Hippocampal formation (tissue), 2 donors: ENCODE data around the gene PVR.
"Not testable (repeated sequence)": the region's sequence is repeated elsewhere in the genome, so short reads cannot be mapped to it uniquely, and the experiment has no call there.

Source experiments
- DNase-seq, 2 donors: peaks; one replicate each; lab custom pipeline; 2025; lab: John Stamatoyannopoulos, UW

PVR gene, protein sequence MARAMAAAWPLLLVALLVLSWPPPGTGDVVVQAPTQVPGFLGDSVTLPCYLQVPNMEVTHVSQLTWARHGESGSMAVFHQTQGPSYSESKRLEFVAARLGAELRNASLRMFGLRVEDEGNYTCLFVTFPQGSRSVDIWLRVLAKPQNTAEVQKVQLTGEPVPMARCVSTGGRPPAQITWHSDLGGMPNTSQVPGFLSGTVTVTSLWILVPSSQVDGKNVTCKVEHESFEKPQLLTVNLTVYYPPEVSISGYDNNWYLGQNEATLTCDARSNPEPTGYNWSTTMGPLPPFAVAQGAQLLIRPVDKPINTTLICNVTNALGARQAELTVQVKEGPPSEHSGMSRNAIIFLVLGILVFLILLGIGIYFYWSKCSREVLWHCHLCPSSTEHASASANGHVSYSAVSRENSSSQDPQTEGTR

DNA sequence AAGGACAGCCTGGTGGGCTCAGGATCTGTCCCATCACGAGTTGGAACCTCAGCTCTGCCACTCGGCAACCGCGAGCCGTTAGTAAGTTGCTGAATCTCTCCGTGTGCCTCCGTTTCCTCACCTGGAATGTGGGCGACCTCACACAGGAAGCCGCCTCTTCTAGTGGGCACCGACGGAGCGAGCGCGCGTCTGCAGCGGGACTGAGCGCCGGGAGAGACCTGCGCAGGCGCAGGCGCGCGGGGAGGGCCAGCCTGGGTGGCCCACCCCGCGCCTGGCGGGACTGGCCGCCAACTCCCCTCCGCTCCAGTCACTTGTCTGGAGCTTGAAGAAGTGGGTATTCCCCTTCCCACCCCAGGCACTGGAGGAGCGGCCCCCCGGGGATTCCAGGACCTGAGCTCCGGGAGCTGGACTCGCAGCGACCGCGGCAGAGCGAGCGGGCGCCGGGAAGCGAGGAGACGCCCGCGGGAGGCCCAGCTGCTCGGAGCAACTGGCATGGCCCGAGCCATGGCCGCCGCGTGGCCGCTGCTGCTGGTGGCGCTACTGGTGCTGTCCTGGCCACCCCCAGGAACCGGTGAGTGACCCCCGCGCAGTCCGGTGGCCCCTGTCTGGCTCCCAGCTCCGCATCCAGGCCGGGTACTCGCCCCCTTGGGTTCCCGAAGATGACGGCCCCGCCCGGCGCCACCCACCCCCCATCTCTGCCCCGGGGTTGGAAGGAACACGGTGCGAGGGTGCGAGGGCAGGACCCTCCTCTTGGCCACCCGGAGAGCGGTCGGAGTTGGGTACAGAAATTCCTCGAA lies at the start of gene PVR:
Gene PVR (plus strand): TSS at position 306 of the 797 bp plus-strand sequence. CDS start 187 bp downstream, at position 493.
- DNase-seq, result peak; percentile 43 to 60

DNA sequence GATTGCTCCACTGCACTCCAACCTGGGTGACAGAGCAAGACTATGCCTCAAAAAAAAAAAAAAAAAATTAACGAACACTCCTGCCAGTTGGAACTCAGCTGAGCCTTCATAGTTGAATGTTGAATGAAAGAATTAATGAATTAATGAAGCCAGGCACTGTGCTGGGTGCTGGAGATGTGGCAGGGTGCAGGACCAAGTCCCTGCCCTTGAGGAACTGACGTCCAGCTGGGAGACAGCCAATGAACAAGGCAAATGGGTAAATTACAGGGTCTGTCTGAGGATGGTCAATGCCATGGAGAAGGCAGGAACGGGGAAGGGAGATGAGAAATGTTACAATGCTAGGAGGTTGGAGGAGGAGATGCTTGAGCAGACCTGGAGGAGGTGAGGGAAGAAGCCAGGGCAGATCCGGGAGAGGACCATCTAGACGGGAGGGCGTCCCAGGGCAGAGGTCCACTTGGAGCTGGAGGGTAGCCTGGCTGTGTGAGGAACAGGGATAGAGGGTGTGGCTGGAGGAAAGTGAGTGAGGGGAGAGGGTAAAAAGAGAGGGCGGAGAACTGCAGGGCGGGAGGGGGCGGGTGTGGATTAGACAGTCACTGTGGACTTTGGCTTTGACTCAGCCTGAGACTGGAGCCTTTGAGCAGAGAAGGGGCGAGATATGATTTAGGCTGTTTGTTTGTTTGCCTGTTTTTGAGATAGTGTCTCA lies 47.1 kb upstream of the PVR start:
- no peak for DNase-seq

DNA sequence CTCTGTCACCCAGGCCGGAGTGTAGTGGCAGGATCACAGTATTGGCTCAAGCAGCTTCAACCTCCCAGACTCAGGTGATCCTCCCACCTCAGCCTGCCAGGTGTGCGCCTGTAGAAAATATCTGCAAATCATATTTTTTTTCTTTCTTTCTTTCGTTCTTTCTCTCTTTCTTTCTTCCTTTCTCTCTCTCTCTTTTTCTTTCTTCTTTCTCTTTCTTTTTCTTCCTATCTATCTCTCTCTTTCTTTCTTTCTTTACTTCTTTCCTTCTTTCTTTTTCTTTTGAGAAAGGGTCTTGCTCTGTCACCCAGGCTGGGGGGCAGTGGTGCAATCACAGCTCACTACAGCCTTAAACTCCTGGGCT lies 46.6 kb upstream of the PVR start:
- no peak for DNase-seq

DNA sequence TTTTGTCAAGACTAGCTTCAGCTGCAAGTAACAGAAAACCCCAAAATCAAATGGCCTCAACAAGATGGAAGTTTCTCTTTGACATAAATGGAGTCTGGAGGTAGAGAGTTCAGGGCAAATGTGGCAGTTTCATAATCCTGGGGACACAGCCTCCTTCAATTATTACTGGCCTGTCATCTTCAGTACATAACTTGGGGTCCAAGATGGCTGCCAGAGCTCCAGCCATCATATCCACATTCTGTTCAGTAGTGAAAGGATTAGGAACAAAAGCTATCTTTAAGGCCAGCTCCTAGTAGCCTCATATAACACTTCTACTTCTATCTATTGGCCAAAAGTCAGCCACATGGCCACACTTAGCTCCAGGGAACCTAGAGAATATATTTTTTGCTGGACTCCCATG lies 45.4 kb upstream of the PVR start:
- DNase-seq, result no peak

DNA sequence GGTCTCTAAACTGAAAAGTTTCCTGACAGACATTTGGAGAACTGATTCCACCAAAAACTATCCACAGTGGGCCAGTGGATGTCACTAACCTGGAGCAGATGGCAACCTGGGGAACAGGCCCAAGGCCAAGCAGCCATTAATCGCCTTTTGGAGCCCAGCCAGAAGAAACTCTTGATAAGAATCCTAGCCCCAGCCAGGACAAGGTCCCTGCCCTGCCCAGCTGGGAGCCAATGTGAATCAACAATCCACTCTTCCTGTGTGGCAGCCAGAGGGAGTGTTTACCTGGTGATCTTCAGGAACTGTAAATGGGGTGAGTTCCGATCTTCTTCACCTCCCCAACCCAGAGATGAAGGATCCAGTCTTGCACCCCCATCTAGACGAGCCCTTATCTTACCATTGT lies 44.8 kb upstream of the PVR start:
- no peak for DNase-seq

DNA sequence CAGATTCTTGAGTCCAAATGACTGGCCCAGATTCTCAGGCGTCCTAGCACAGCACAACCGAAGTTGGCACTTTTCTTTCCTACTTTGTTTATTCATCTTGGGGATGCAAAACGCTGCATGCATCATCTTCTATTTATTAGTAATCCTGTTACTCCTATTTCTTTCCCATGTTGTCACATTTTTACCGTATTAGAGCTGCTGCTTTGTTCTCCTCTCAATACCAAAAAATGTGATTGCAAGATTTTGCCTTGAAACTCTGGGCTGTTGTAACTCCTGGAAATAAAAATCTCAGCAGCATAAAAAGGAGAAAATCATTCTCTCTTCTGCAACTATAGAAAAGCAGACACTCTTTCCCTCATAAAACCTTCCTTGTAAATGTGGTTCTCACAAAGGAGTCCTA lies 43.2 kb upstream of the PVR start:
- no peak for DNase-seq

DNA sequence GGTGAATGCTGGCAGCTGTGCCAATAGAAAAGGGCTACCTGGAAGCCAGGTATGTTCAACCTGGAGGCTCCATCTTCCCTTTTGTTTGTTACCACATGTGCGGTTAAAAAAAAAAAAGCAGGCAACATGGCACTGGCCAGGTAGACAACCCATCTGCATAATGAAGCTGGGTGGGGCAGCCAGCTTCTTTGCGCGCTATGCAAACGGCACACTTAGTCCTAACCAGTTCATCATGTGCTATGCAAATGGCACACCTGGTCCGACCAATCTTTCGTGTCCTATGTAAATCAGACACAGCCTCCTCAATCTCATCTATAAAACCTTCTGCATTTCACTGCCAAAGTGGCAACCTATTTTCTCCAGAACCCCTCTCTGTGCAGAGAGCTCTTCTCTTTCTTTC lies 41.6 kb upstream of the PVR start:
- no peak for DNase-seq

DNA sequence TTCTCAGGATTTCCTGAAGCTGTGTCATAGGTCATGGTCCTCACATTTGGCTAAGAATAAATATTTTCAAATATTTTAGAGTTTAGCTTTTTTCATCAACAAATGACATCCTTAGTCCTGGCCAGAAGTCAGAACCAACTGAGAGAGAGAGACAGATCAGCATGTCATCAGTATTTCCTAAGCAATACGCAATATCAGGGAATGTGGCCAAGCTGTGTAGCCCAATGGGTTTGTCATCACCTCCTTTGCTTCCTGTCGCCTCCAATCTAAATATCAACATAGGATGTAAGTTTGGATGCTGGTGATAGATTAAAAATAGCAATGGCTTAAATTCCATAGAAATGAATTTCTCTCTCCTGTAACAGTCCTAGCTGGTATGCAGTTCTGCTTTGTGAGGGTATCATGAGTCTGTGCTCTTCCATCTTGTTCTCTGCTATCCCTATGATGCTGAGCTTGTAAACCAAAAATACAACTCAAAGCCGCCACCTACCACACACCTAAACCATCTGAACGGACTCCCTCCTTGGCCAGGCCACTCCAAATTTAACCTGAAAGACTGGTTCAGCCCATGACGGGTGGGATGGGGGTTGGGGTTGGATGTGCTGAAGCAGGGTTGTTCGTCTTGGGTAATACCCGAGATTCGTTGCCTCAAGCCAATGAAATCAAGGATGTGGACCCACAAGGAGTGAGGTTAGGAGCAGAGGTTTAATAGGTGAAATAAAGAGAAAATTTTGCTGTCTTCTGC lies 40.3 kb upstream of the PVR start:
- no peak for DNase-seq

DNA sequence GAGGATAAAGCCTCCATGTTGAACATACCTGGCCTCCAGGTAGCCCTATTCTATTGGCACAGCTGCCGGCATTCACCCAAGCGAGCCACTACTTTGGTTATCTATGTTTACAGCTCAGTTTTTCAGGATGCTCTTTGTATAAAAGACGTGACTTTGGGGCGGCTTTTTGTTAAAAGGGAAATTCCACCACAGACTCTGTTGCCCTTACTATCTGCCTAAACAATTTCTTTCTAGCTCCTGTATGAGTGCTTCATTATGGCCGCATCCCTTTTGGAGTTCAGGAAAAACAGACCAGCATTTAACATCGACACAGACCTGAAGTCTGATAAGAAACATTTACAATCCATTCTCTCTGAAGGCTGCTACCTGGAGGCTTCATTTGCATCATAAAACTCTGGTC lies 39.5 kb upstream of the PVR start:
- no peak for DNase-seq

DNA sequence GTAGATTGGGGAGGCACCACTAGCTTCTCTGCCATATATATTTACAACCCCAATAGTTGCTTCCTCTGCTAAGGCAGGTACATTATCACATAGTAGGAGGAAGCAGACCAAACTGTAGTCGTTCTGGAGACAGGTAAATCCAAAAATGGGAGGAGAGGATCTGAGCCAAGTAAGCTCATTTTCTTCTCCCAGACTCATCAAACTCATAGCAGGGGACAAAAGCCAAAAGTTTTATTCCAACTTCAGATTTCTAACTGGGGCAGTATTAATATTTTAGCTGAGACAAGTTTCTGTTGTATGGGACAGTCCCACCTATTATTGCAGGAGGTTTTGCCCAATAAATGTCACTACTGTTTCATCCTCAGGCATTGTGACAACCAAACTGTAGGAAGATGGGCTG lies 38.2 kb upstream of the PVR start:
- DNase-seq, result no peak

DNA sequence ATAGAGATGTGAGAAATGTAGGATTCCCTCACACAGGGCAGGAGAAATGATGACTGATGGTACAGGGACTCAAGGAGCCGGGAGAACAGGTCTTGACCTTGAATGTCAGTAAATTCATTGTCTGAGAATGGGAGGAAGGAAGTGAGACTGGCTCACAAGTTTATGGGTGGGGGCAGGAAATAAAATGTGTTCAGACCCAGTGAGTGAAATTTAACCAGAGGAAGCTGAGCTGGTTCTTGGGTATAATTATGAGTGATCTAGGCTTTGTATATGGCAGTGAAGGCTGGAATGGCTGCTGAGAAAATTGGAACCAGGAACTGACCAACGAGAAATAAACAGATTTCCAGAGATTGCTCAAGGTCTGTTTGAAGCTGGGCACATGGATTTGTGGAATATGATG lies 36.7 kb upstream of the PVR start:
- DNase-seq, result no peak

DNA sequence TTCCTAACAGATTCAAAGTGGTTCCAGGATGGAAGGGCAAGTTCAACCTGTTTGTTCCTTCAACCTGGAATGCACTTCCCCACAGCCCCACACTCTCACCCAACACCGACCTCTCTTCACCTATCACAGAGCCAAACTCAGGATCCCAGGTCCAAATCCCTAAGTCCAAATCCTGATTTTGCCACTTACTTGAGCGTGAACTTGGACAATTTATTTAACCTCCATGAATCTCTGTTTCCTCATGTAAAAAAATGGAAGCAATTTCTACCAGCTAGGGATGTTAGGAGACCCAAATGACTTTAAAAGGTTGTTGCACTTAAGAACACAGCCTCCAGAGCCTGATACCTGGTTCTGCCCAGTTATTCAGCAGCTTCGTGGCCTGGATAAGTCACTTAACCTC lies 35.8 kb upstream of the PVR start:
- DNase-seq, result no peak

DNA sequence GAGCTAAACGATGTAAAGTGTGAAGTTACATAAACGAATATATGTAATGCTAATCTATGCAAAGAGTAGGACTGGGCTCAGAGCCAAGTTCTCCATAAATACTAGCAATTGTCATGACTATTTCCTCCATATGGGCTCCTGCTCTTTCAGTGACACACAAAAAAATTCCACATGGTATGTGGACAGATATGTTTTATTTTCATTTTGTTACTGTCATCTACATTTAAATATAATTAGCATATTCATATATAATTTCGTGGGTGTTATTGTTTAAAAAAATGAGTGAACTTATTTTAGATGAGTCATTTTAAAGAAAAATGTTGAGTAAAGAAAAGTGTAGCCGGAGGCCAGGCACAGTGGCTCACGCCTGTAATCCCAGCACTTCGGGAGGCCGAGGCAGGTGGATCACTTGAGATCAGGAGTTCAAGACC lies 35.3 kb upstream of the PVR start:
- DNase-seq, result peak in 1 of 2 donors; percentile 18

DNA sequence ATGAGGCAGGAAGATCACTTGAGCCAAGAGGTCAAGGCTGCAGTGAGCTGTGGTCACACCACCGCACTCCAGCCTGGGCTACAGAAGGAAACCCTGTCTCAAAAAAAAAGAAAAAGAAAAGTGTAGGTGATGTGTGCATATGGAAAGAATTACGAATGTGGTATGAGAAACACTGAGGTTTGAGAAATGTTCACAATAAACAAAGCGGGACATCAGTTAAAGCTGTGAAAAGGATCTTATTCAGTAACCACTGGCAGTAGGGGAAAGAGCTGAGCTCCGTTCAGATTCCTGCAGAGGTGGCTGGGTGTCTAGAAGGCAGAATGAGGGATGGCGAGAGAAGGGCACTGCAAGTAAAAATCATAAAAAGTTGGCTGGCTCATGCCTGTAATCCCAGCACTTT lies 34.5 kb upstream of the PVR start:
- DNase-seq, result no peak

DNA sequence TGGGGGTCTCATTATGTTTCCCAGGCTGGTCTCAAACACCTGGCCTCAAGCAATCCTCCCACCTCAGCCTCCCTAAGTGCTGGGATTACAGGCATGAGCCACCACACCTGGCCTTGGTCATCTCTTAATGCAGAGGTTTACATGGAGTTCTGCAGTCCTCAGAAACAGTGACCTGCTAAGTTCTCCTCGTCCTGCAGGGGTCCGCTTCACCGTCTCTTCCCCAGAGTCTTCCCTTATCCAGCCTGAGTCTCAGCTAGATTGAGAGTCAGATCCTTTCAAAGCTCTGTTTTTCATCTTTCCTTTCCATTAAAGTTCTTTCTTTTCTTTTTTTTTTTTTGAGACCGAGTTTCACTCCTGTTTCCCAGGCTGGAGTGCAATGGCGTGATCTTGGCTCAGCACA lies 33.2 kb upstream of the PVR start:
- DNase-seq, result not testable (repeated sequence)

DNA sequence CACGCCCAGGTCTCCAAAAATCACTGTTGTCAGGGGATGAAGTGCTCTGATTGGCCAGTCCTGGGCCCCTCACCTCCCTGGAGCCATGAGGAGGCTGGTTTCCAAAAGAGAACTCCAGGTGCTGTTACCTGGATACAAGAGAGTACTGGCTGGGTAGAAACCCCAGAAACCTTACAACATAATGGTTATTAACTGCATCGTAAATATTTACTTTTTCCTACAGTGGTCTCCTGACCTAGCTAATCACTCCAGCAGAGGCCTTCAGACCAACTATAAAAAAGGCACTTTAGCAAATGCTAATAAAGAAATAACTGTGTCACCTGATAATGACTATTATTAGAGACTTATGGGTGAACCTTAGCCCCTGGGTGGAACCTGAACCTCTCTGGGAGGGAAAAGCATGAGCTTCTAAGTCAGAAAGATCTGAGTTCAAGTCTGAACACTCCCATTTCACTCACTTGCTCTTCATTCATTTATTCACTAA lies 31.9 kb upstream of the PVR start:
- DNase-seq, result no peak

DNA sequence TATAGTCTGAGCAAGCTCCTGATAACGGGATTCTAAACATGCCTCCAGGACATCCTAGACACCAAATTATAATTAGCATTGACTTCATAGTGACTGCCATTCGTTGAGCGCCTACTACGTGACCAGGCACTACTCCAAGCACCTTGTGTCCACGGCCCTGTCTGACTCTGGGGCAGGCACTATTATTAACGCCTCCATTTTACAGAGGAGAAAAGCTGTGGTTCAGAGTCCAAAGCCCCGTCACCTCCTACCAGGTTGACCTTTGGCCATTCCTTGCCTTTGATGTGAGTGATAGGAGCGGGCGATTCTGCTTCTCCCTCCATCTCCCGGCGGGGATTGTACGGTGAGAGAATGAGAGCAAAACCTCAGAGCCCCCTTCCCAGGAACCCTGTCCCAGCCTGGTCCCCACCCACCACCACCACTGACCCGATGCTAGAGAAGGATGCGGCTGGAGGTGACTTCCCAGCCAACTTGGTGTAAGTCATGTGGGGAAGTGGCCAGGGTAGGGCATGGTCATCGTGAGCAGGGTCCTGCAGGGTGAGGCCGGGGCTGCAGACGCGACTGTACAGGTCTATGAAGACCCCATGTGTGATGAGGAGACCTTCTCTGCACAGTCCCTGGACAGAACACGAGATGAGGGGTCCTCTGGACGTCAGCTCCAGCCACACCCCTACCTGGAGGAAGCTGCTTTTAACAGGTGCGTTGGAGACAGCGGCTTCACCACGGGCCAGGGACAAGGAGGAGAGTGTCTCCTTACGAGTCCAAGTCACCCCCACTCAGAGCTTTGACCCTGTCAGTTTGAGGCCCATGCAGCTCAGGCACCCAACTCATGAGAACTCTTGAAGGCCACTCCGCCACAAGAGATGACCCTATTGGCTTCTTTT lies 30.2 kb upstream of the PVR start, which contains the start of gene IGSF23:
Gene IGSF23 (plus strand): TSS at position 269 of the 884 bp plus-strand sequence. CDS start 83 bp downstream, at position 352.
- no peak for DNase-seq

DNA sequence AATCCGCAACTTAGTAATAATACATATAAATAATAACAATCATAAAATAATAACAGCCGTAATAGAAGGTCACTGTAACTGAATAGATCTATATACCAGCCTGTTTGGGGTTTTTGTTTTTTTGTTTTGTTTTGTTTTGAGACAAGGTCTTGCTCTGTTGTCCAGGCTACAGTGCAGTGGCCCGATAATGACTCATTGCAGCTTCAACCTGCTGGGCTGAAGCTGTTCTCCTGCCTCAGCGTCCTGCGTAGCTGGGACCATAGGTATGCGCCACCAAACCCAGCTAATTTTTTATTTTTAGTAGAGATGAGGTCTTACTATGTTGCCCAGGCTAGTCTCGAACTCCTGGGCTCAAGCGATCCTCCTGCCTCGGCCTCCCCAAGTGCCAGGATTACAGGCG lies 29.4 kb upstream of the PVR start:
- no peak for DNase-seq

DNA sequence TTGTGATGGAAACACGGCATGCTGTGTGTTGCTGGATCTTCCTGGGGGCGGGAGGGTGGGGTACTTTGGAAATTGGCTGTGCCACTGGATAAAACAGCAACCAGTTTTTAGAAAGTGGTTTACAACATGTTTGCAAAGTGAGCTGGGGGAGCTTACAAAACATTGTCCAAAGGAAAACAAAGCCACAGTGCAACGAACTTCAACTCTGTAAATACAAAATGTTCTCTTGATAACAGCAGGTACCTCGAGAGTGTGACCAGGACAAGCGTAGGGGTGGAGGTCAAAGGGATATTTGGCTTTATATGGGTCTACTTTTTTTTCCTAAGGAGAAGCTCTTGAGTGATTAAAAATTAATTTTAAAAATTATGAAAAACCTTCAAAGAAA lies 27.9 kb upstream of the PVR start:
- DNase-seq, result no peak

DNA sequence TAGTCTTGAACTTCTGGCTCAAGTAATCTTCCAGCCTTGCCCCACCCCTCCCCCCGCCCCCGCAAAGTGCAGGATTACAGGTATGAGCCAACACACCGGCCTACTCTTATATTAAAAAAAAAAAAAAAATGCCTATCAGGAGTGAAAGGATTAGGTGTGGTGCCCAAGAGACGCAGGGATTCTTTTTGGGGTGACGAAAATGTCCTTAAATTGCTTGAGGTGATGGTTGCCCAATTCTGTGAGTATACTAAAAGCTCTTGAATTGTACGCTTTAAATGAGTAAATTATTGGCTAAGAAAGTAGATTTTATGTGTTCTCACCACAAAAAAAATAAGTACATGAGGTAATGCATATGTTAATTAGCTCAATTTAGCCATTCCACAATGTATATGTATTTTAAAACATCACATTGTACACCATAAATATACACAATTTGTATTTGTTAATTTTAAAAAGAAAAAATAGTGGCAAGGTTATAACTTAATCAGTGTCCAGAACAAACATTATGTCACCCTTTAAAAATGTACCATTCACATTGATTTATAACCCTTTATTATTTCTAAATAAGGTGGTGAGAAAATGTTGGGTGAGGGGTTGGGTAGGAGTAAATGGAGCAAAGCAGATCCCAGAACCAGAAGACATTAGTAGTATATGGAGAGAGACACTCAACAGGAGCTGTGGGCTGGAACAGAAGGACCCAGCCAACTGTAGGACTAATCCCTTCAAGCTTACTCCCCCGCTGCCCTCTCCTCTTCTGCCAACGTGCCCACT lies 26.4 kb upstream of the PVR start:
- no peak for DNase-seq
